HCT116 (cell line): ENCODE data around the gene TCHP. TPM values are rescaled to one million over a fixed set of nuclear protein-coding genes. Genes with fewer than 3 reads are reported as not detected.

ENCODE experiments used
- ATAC-seq: fragments of 200-7000 bp; cut with Tn5 transposase; 2 replicates; pipeline ENCODE4 v1.9.1; 2020; ENCODE audit warnings: mild to moderate bottlenecking, moderate library complexity
- BruUV-seq: library from RNA; stranded (reverse); fragments of 400-500 nt; replicated peaks from 2 replicates; lab custom pipeline; 2021; lab: Mats Ljungman, UMichigan
- CTCF ChIA-PET: fragments of 300-600 bp; sonication (Branson Sonifier 250); formaldehyde crosslinking; loops from one replicate; lab custom pipeline; 2021; ENCODE audit warnings: antibody characterized with exemption; lab: Charles Lee
- POLR2A ChIA-PET: fragments of 300-600, 350-600 bp; sonication (Branson Sonifier 250); formaldehyde crosslinking; loops from one replicate; lab custom pipeline; 2021; ENCODE audit warnings: antibody characterized with exemption; lab: Charles Lee
- RAD21 ChIA-PET, 2 experiments: fragments of 300-600 bp; sonication (Branson Sonifier 250); formaldehyde crosslinking; loops; one replicate each; lab custom pipeline; 2023; ENCODE audit warnings: low total read pairs in 2 of 2; ENCODE audit not compliant: uncharacterized antibody in 2 of 2, unreplicated experiment in 2 of 2, low non-redundant PET in 1 of 2; lab: Charles Lee
- DNase-seq: peaks from one replicate; pipeline ENCODE4 v3.0.0-alpha.2; 2010; ENCODE audit warnings: low read depth, low spot score
- H2AFZ ChIP-seq: fragments of 200-600 bp; shearing (Covaris generic), sonication (generic); 2 replicates; pipeline ENCODE4 v1.6.1; 2017; ENCODE audit warnings: low read depth, mixed run types, mixed read lengths, antibody characterized with exemption, low read length; ENCODE audit not compliant: poor library complexity, severe bottlenecking
- H3K27ac ChIP-seq: 2 replicates; pipeline ENCODE4 v1.5.1; 2012; ENCODE audit warnings: low read depth, low read length
- H3K27me3 ChIP-seq: fragments of 200-600 bp; sonication (generic); 2 replicates; pipeline ENCODE4 v1.6.1; 2016; ENCODE audit warnings: mixed run types, low read length, mixed read lengths; ENCODE audit not compliant: insufficient read depth
- H3K36me3 ChIP-seq, 2 experiments: fragments of 200-500 bp in 1 of 2; fragments of 200-600 bp in 1 of 2; sonication (Bioruptor generic) in 1 of 2; sonication (generic) in 1 of 2; 2 replicates each; pipeline versions ENCODE4 v1.5.1 to v1.6.1; 2014 to 2016; ENCODE audit warnings: low read length in 2 of 2, inconsistent platforms in 1 of 2, mixed read lengths in 1 of 2, mixed run types in 1 of 2; ENCODE audit not compliant: insufficient read depth in 2 of 2, control insufficient read depth in 1 of 2
- H3K4me1 ChIP-seq, 2 experiments: fragments of 200-600 bp in 1 of 2; sonication (generic) in 1 of 2; 2 replicates each; pipeline versions ENCODE4 v1.5.1 to v1.6.1; 2012 to 2017; ENCODE audit warnings: low read length in 2 of 2, inconsistent platforms in 1 of 2, mild to moderate bottlenecking in 1 of 2, mixed read lengths in 1 of 2, mixed run types in 1 of 2, moderate library complexity in 1 of 2; ENCODE audit not compliant: insufficient read depth in 2 of 2, control insufficient read depth in 1 of 2
- H3K4me2 ChIP-seq: fragments of 200-600 bp; sonication (generic); 2 replicates; pipeline ENCODE4 v1.6.1; 2017; ENCODE audit warnings: mixed run types, low read length, mixed read lengths
- H3K4me3 ChIP-seq, 2 experiments: fragments of 200-600 bp in 1 of 2; sonication (generic) in 1 of 2; replicated peaks in 1 of 2; 2 replicates each; pipeline ENCODE4 v1.5.1; 2011 to 2016; ENCODE audit warnings: low read length in 2 of 2, control low read depth in 1 of 2, low read depth in 1 of 2, mild to moderate bottlenecking in 1 of 2, mixed read lengths in 1 of 2, mixed run types in 1 of 2
- H3K79me2 ChIP-seq: fragments of 200-600 bp; sonication (generic); 2 replicates; pipeline ENCODE4 v1.6.1; 2017; ENCODE audit warnings: mild to moderate bottlenecking, mixed run types, low read length, moderate library complexity, mixed read lengths; ENCODE audit not compliant: insufficient read depth
- H3K9ac ChIP-seq: fragments of 200-600 bp; sonication (generic); 2 replicates; pipeline ENCODE4 v1.6.1; 2016; ENCODE audit warnings: low read length, mixed read lengths
- H3K9me2 ChIP-seq: fragments of 200-600 bp; sonication (generic), shearing (Covaris generic); 2 replicates; pipeline ENCODE4 v1.6.1; 2017; ENCODE audit warnings: mixed run types, mild to moderate bottlenecking, moderate library complexity; ENCODE audit not compliant: insufficient read depth
- H3K9me3 ChIP-seq, 2 experiments: fragments of 200-500 bp in 1 of 2; fragments of 200-600 bp in 1 of 2; sonication (Bioruptor generic) in 1 of 2; sonication (generic) in 1 of 2; 2 replicates each; pipeline ENCODE4 v1.6.1; 2014 to 2017; ENCODE audit warnings: low read length in 2 of 2, mixed read lengths in 2 of 2, inconsistent platforms in 1 of 2, low read depth in 1 of 2, mild to moderate bottlenecking in 1 of 2, mixed run types in 1 of 2, moderate library complexity in 1 of 2; ENCODE audit not compliant: control insufficient read depth in 1 of 2, insufficient read depth in 1 of 2
- H4K20me1 ChIP-seq: fragments of 200-600 bp; sonication (generic), shearing (Covaris generic); 2 replicates; pipeline ENCODE4 v1.6.1; 2017; ENCODE audit warnings: mixed run types, mild to moderate bottlenecking, moderate library complexity; ENCODE audit not compliant: insufficient read depth
- CBX3 ChIP-seq: IDR thresholded peaks from 2 replicates; pipeline ENCODE4 v1.6.1; 2012; ENCODE audit warnings: low read depth
- CEBPB ChIP-seq: IDR thresholded peaks from 2 replicates; pipeline ENCODE4 v1.6.1; 2012; ENCODE audit warnings: low read depth
- EGR1 ChIP-seq: IDR thresholded peaks from 2 replicates; pipeline ENCODE4 v1.6.1; 2012; ENCODE audit warnings: low read depth
- ELF1 ChIP-seq: IDR thresholded peaks from 2 replicates; pipeline ENCODE4 v1.6.1; 2012; ENCODE audit warnings: low read depth, borderline replicate concordance
- EZH2phosphoT487 ChIP-seq: fragments of 200-600 bp; IDR thresholded peaks from 2 replicates; pipeline ENCODE4 v1.6.1; 2018; ENCODE audit warnings: antibody characterized with exemption, borderline replicate concordance
- FOSL1 ChIP-seq: IDR thresholded peaks from 2 replicates; pipeline ENCODE4 v1.6.1; 2012; ENCODE audit warnings: low read depth
- JUND ChIP-seq: IDR thresholded peaks from 2 replicates; pipeline ENCODE4 v1.6.1; 2012
- POLR2A ChIP-seq: IDR thresholded peaks from 2 replicates; pipeline ENCODE4 v1.7.0; 2011; ENCODE audit warnings: borderline replicate concordance; ENCODE audit not compliant: insufficient read depth, insufficient read length; ENCODE audit errors: extremely low read depth
- POLR2AphosphoS5 ChIP-seq: IDR thresholded peaks from 2 replicates; pipeline ENCODE4 v1.6.1; 2011; ENCODE audit warnings: mild to moderate bottlenecking, low read depth, low read length, moderate library complexity
- RAD21 ChIP-seq: IDR thresholded peaks from 2 replicates; pipeline ENCODE4 v1.6.1; 2012; ENCODE audit warnings: low read depth, mild to moderate bottlenecking
- SIN3A ChIP-seq: IDR thresholded peaks from 2 replicates; pipeline ENCODE4 v1.6.1; 2012; ENCODE audit warnings: low read depth
- SP1 ChIP-seq: IDR thresholded peaks from 2 replicates; pipeline ENCODE4 v1.6.1; 2012; ENCODE audit warnings: low read depth
- SRF ChIP-seq: IDR thresholded peaks from 2 replicates; pipeline ENCODE4 v1.6.1; 2012; ENCODE audit warnings: low read depth
- TCF7L2 ChIP-seq: IDR thresholded peaks from 2 replicates; pipeline ENCODE4 v1.7.0; 2011; ENCODE audit warnings: borderline replicate concordance, inconsistent platforms; ENCODE audit not compliant: insufficient read depth, insufficient read length; ENCODE audit errors: extremely low read depth
- ZNF274 ChIP-seq: fragments of 200-500 bp; sonication (Bioruptor generic); IDR thresholded peaks from 2 replicates; pipeline ENCODE4 v1.6.1; 2014; ENCODE audit warnings: mild to moderate bottlenecking, low read depth, low read length, inconsistent platforms
- intact Hi-C: fragments of 100-400 bp; cut with micrococcal nuclease; formaldehyde crosslinking; loops from 2 replicates; pipeline ENCODE4 v1.10.0; 2022
- total RNA-seq: library from RNA; stranded (reverse); gene quantifications from one replicate; pipeline ENCODE4 v1.2.1, GENCODE V29; 2021; ENCODE audit not compliant: unreplicated experiment
- TF ChIP-seq, protein P1 (sequence below), 3 experiments: fragments of 200-600 bp in 1 of 3; sonication (generic) in 1 of 3; IDR thresholded peaks in 2 of 3; conservative IDR thresholded peaks in 1 of 3; 2 replicates each; pipeline ENCODE4 v1.5.1; 2012 to 2017; ENCODE audit warnings: low read depth in 2 of 3, low read length in 2 of 3, antibody characterized with exemption in 1 of 3, borderline replicate concordance in 1 of 3, control low read depth in 1 of 3, mild to moderate bottlenecking in 1 of 3, mixed read lengths in 1 of 3, mixed run types in 1 of 3, moderate library complexity in 1 of 3; ENCODE audit not compliant: insufficient read depth in 1 of 3
- TF ChIP-seq, protein P2 (sequence below): IDR thresholded peaks from 2 replicates; pipeline ENCODE4 v1.6.1; 2012
- TF ChIP-seq, protein P3 (sequence below): IDR thresholded peaks from 2 replicates; pipeline ENCODE4 v1.6.1; 2011; ENCODE audit warnings: mild to moderate bottlenecking, low read length, moderate library complexity; ENCODE audit not compliant: insufficient replicate concordance; ENCODE audit errors: extremely low read depth
- TF ChIP-seq, protein P4 (sequence below): IDR thresholded peaks from 2 replicates; pipeline ENCODE4 v1.6.1; 2012; ENCODE audit warnings: low read depth

The TCHP gene
- total RNA-seq, 1 experiment from 2014 or later: 17.3 TPM

DNA sequence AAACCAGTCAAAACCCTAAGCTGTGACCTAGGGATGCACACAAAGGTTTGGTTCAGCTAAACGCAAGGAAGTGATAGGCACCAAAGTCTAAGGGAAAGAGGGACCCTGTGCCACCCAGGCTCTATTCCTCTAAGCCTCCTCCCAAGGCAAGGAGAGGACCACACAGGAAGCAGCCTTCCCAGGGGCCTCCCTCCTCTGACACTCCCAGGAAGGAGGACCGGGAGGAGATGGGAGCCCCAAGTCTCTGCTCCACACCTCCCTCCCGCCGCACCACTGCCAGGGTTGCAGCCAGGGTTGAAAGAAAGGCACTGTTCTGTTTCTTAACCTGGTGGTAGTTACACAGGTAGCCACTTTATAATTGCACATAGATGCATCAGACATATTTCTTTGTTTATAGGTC lies 21.9 kb downstream of the TCHP start:
- no peak overlapping the region for H3K27ac ChIP-seq
- no TSS peak for BruUV-seq
- H3K9me2 ChIP-seq: no peaks in the 10 kb centered on the region
- no peak overlapping the region for H3K4me2 ChIP-seq
- DNase-seq (no peak), ATAC-seq (no peak)
- H3K4me3 ChIP-seq: no peak overlapping the region
- no peak overlapping the region for H2AFZ ChIP-seq
- POLR2A ChIA-PET: no interaction called here
- CTCF ChIA-PET: interaction anchor here (0.6 kb wide), 1 partner anchor 70 kb away, joined by 3 read pairs; no protein-coding TSS in a partner anchor
- no peak overlapping the region for H3K9ac ChIP-seq
- H3K27me3 ChIP-seq: no peaks in the 10 kb centered on the region
- RAD21 ChIA-PET: no interaction called here
- intact Hi-C loops: no loop called here
- H4K20me1 ChIP-seq: no peaks in the 10 kb centered on the region
- H3K79me2 ChIP-seq: no peaks in the 10 kb centered on the region
- TF ChIP-seq ZNF274 (no peak), CBX3 (no peak), SIN3A (no peak), CEBPB (no peak), SRF (no peak), JUND (no peak), RAD21 (no peak), ELF1 (no peak), FOSL1 (no peak), SP1 (no peak), TCF7L2 (no peak), EGR1 (no peak), POLR2A (no peak), POLR2AphosphoS5 (no peak), EZH2phosphoT487 (no peak)
- TF ChIP-seq, protein P1, sequence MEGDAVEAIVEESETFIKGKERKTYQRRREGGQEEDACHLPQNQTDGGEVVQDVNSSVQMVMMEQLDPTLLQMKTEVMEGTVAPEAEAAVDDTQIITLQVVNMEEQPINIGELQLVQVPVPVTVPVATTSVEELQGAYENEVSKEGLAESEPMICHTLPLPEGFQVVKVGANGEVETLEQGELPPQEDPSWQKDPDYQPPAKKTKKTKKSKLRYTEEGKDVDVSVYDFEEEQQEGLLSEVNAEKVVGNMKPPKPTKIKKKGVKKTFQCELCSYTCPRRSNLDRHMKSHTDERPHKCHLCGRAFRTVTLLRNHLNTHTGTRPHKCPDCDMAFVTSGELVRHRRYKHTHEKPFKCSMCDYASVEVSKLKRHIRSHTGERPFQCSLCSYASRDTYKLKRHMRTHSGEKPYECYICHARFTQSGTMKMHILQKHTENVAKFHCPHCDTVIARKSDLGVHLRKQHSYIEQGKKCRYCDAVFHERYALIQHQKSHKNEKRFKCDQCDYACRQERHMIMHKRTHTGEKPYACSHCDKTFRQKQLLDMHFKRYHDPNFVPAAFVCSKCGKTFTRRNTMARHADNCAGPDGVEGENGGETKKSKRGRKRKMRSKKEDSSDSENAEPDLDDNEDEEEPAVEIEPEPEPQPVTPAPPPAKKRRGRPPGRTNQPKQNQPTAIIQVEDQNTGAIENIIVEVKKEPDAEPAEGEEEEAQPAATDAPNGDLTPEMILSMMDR (IDR thresholded peaks at IDR 0.05 in 2 of 3, conservative IDR thresholded peaks at IDR 0.05 in 1 of 3; ENCODE audit: borderline replicate concordance in 1 of 3, insufficient read depth in 1 of 3, low read depth in 2 of 3, low read length in 2 of 3): no peak
- TF ChIP-seq, protein P2, sequence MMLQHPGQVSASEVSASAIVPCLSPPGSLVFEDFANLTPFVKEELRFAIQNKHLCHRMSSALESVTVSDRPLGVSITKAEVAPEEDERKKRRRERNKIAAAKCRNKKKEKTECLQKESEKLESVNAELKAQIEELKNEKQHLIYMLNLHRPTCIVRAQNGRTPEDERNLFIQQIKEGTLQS: no peak
- TF ChIP-seq, protein P3, sequence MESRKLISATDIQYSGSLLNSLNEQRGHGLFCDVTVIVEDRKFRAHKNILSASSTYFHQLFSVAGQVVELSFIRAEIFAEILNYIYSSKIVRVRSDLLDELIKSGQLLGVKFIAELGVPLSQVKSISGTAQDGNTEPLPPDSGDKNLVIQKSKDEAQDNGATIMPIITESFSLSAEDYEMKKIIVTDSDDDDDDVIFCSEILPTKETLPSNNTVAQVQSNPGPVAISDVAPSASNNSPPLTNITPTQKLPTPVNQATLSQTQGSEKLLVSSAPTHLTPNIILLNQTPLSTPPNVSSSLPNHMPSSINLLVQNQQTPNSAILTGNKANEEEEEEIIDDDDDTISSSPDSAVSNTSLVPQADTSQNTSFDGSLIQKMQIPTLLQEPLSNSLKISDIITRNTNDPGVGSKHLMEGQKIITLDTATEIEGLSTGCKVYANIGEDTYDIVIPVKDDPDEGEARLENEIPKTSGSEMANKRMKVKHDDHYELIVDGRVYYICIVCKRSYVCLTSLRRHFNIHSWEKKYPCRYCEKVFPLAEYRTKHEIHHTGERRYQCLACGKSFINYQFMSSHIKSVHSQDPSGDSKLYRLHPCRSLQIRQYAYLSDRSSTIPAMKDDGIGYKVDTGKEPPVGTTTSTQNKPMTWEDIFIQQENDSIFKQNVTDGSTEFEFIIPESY: no peak
- TF ChIP-seq, protein P4, sequence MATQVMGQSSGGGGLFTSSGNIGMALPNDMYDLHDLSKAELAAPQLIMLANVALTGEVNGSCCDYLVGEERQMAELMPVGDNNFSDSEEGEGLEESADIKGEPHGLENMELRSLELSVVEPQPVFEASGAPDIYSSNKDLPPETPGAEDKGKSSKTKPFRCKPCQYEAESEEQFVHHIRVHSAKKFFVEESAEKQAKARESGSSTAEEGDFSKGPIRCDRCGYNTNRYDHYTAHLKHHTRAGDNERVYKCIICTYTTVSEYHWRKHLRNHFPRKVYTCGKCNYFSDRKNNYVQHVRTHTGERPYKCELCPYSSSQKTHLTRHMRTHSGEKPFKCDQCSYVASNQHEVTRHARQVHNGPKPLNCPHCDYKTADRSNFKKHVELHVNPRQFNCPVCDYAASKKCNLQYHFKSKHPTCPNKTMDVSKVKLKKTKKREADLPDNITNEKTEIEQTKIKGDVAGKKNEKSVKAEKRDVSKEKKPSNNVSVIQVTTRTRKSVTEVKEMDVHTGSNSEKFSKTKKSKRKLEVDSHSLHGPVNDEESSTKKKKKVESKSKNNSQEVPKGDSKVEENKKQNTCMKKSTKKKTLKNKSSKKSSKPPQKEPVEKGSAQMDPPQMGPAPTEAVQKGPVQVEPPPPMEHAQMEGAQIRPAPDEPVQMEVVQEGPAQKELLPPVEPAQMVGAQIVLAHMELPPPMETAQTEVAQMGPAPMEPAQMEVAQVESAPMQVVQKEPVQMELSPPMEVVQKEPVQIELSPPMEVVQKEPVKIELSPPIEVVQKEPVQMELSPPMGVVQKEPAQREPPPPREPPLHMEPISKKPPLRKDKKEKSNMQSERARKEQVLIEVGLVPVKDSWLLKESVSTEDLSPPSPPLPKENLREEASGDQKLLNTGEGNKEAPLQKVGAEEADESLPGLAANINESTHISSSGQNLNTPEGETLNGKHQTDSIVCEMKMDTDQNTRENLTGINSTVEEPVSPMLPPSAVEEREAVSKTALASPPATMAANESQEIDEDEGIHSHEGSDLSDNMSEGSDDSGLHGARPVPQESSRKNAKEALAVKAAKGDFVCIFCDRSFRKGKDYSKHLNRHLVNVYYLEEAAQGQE: no peak
- no peaks in the 10 kb centered on the region for H3K9me3 ChIP-seq
- no peaks in the 10 kb centered on the region for H3K4me1 ChIP-seq
- H3K36me3 ChIP-seq: peaks cover 3 to 17% of the 10 kb centered on the region in 2 experiments; a peak in 3 of 4 replicates
